Fibroblast of lung (primary cell): ENCODE data around the gene UBAC1. TPM values are rescaled to one million over a fixed set of nuclear protein-coding genes. Genes with fewer than 3 reads are reported as not detected.
"Not testable (repeated sequence)": the region's sequence is repeated elsewhere in the genome, so short reads cannot be mapped to it uniquely, and the experiment has no call there.

Experiments
- DNase-seq, 2 donors: peaks; one replicate each; pipeline versions ENCODE4 v3.0.0 to v3.0.0-alpha.2; 2010; ENCODE audit warnings: low read depth in 2 of 2
- H2AFZ ChIP-seq: 2 replicates; pipeline ENCODE4 v1.5.1; 2012; ENCODE audit warnings: low read length, control low read depth, inconsistent platforms
- H3K27ac ChIP-seq: 2 replicates; pipeline ENCODE4 v1.5.1; 2011; ENCODE audit warnings: low read length, control low read depth; ENCODE audit not compliant: insufficient read depth
- H3K27me3 ChIP-seq: 2 replicates; pipeline ENCODE4 v1.5.1; 2011; ENCODE audit warnings: mild to moderate bottlenecking, low read length; ENCODE audit not compliant: control insufficient read depth, insufficient read depth
- H3K36me3 ChIP-seq: 2 replicates; pipeline ENCODE4 v1.5.1; 2011; ENCODE audit warnings: low read length; ENCODE audit not compliant: control insufficient read depth, insufficient read depth
- H3K4me1 ChIP-seq: 2 replicates; pipeline ENCODE4 v1.5.1; 2011; ENCODE audit warnings: low read length; ENCODE audit not compliant: control insufficient read depth, insufficient read depth; ENCODE audit errors: extremely low read depth
- H3K4me2 ChIP-seq: 2 replicates; pipeline ENCODE4 v1.5.1; 2011; ENCODE audit warnings: low read length, control low read depth; ENCODE audit not compliant: insufficient read depth; ENCODE audit errors: extremely low read depth
- H3K4me3 ChIP-seq, 4 experiments: fragments of 200-600 bp in 1 of 4; sonication (generic) in 1 of 4; replicated peaks in 1 of 4; 2 replicates each; pipeline ENCODE4 v1.5.1; 2011 to 2016; ENCODE audit warnings: low read length in 4 of 4, low read depth in 3 of 4, mild to moderate bottlenecking in 3 of 4, control low read depth in 2 of 4, inconsistent platforms in 1 of 4, mixed read lengths in 1 of 4; ENCODE audit not compliant: insufficient read depth in 1 of 4; ENCODE audit errors: control extremely low read depth in 1 of 4
- H3K79me2 ChIP-seq: 2 replicates; pipeline ENCODE4 v1.5.1; 2012; ENCODE audit warnings: mild to moderate bottlenecking, low read length, inconsistent platforms; ENCODE audit not compliant: control insufficient read depth, insufficient read depth
- H3K9ac ChIP-seq: 2 replicates; pipeline ENCODE4 v1.5.1; 2011; ENCODE audit warnings: mild to moderate bottlenecking, low read length, control low read depth; ENCODE audit not compliant: insufficient read depth
- H3K9me3 ChIP-seq: 2 replicates; pipeline ENCODE4 v1.5.1; 2012; ENCODE audit warnings: low read depth, low read length; ENCODE audit not compliant: control insufficient read depth, insufficient read depth
- H4K20me1 ChIP-seq: 2 replicates; pipeline ENCODE4 v1.5.1; 2011; ENCODE audit warnings: low read length; ENCODE audit not compliant: control insufficient read depth, insufficient read depth; ENCODE audit errors: extremely low read depth
- CTCF ChIP-seq, 2 donors: IDR thresholded peaks in 1 of 2; conservative IDR thresholded peaks in 1 of 2; 1 replicate in 1 of 2; 2 replicates in 1 of 2; pipeline ENCODE4 v1.5.1; 2011 to 2012; ENCODE audit warnings: low read length in 2 of 2, control low read depth in 1 of 2, inconsistent platforms in 1 of 2, low read depth in 1 of 2, mild to moderate bottlenecking in 1 of 2
- EZH2 ChIP-seq: IDR thresholded peaks from 2 replicates; pipeline ENCODE4 v1.5.1; 2012; ENCODE audit warnings: low read length, control low read depth, mild to moderate bottlenecking; ENCODE audit errors: missing control alignments
- polyA plus RNA-seq, 2 donors: library from polyadenylated mRNA; depleted of rRNA in 1 of 2; stranded (reverse) in 1 of 2; unstranded in 1 of 2; fragments of >200 nt; gene quantifications; 2 replicates each; pipeline ENCODE4 v1.2.1, GENCODE V29; 2011 to 2012; ENCODE audit warnings: missing spikeins in 1 of 2
- total RNA-seq: library from RNA; depleted of rRNA; stranded (reverse); fragments of >200 nt; gene quantifications from 2 replicates; pipeline ENCODE4 v1.2.1, GENCODE V29; 2014

UBAC1 gene
- total and polyA plus RNA-seq, 2 donors (not counting 1 experiment from before 2014, with no cell fraction given), result 26.8 to 30.6 TPM

- DNase-seq, result no peak
- Histone ChIP-seq H3K4me3 (no peak overlapping the region), H3K9me3 (no peaks in the 10 kb centered on the region), H3K4me1 (no peaks in the 10 kb centered on the region), H3K4me2 (no peak overlapping the region), H3K27ac (no peak overlapping the region), H3K36me3 (no peaks in the 10 kb centered on the region), H4K20me1 (no peaks in the 10 kb centered on the region), H3K27me3 (no peaks in the 10 kb centered on the region), H3K79me2 (no peaks in the 10 kb centered on the region), H3K9ac (no peak overlapping the region), H2AFZ (no peak overlapping the region)
- TF ChIP-seq CTCF (conservative IDR thresholded peaks at IDR 0.05 in 1 of 2, IDR thresholded peaks at IDR 0.05 in 1 of 2; ENCODE audit: low read depth in 1 of 2, low read length in 2 of 2) (no peak), EZH2 (no peak)
These were observed 40.1 kb downstream of the UBAC1 start for GRCh38 chr9:135920973-135921585.

GRCh38 chr9:135920256-135920930, 40.8 kb downstream of the UBAC1 start:
- Histone ChIP-seq H2AFZ (no peak overlapping the region), H3K27me3 (no peaks in the 10 kb centered on the region), H3K9ac (no peak overlapping the region), H4K20me1 (no peaks in the 10 kb centered on the region), H3K4me2 (no peak overlapping the region), H3K9me3 (no peaks in the 10 kb centered on the region), H3K4me1 (no peaks in the 10 kb centered on the region), H3K79me2 (no peaks in the 10 kb centered on the region), H3K27ac (no peak overlapping the region), H3K36me3 (no peaks in the 10 kb centered on the region), H3K4me3 (no peak overlapping the region)
- TF ChIP-seq CTCF (conservative IDR thresholded peaks at IDR 0.05 in 1 of 2, IDR thresholded peaks at IDR 0.05 in 1 of 2; ENCODE audit: low read depth in 1 of 2, low read length in 2 of 2) (no peak), EZH2 (no peak)
- DNase-seq, result no peak

GRCh38 chr9:135919318-135919890, 41.8 kb downstream of the UBAC1 start:
- DNase-seq, result no peak
- H3K4me1 ChIP-seq, result no peaks in the 10 kb centered on the region
- H4K20me1 ChIP-seq, result no peaks in the 10 kb centered on the region
- H3K27ac ChIP-seq, result no peak overlapping the region
- no peaks in the 10 kb centered on the region for H3K27me3 ChIP-seq
- no peak overlapping the region for H3K4me2 ChIP-seq
- H3K9ac ChIP-seq, result no peak overlapping the region
- H3K79me2 ChIP-seq, result no peaks in the 10 kb centered on the region
- no peak overlapping the region for H3K4me3 ChIP-seq
- TF ChIP-seq CTCF (conservative IDR thresholded peaks at IDR 0.05 in 1 of 2, IDR thresholded peaks at IDR 0.05 in 1 of 2; ENCODE audit: low read depth in 1 of 2, low read length in 2 of 2) (no peak), EZH2 (no peak)
- peaks cover 3% of the 10 kb centered on the region for H3K9me3 ChIP-seq
- H3K36me3 ChIP-seq, result peaks cover 2% of the 10 kb centered on the region
- no peak overlapping the region for H2AFZ ChIP-seq

- H3K4me2 ChIP-seq, H3K9me3 ChIP-seq, DNase-seq, H3K27ac ChIP-seq, H3K27me3 ChIP-seq, H3K36me3 ChIP-seq, H4K20me1 ChIP-seq, H3K4me1 ChIP-seq, H3K9ac ChIP-seq, H2AFZ ChIP-seq, H3K79me2 ChIP-seq, H3K4me3 ChIP-seq: not testable (repeated sequence)
These were observed 44.9 kb downstream of the UBAC1 start for GRCh38 chr9:135916227-135916626.
